HG03342 (cell line): ENCODE data around the gene SLC4A1.
"Not testable (repeated sequence)": the region's sequence is repeated elsewhere in the genome, so short reads cannot be mapped to it uniquely, and the experiment has no call there.

ENCODE experiments used
- ATAC-seq: cut with Tn5 transposase; IDR thresholded peaks from one replicate; pipeline ENCODE4 v1.9.1; 2021; ENCODE audit warnings: mild to moderate bottlenecking, moderate library complexity; ENCODE audit not compliant: unreplicated experiment

SLC4A1 gene

GRCh38 chr17:44257815-44258760 is 9.8 kb downstream of the SLC4A1 start:
- ATAC-seq: no peak

GRCh38 chr17:44256671-44257070 is 11.3 kb downstream of the SLC4A1 start:
- no peak for ATAC-seq

- no peak for ATAC-seq
Measured at GRCh38 chr17:44255915-44256314, 12.0 kb downstream of the SLC4A1 start.

GRCh38 chr17:44254361-44255095 is 13.4 kb downstream of the SLC4A1 start:
- no peak for ATAC-seq

- no peak for ATAC-seq
Measured at GRCh38 chr17:44253006-44253405, 14.9 kb downstream of the SLC4A1 start.

- ATAC-seq: no peak
Measured at GRCh38 chr17:44251062-44251461, 16.9 kb downstream of the SLC4A1 start.

GRCh38 chr17:44249501-44250246 is 18.3 kb downstream of the SLC4A1 start:
- ATAC-seq: no peak

- ATAC-seq: no peak
Measured at GRCh38 chr17:44247876-44248736, 19.8 kb downstream of the SLC4A1 start.

GRCh38 chr17:44247440-44247841 is 20.5 kb downstream of the SLC4A1 start:
- no peak for ATAC-seq

- no peak for ATAC-seq
Measured at GRCh38 chr17:44241106-44241624, 26.8 kb downstream of the SLC4A1 start.

GRCh38 chr17:44237886-44238285 is 30.0 kb downstream of the SLC4A1 start:
- not testable (repeated sequence) for ATAC-seq

- no peak for ATAC-seq
Measured at GRCh38 chr17:44236444-44236991, 31.4 kb downstream of the SLC4A1 start.

GRCh38 chr17:44235583-44235936 is 32.4 kb downstream of the SLC4A1 start:
- no peak for ATAC-seq

- no peak for ATAC-seq
Measured at GRCh38 chr17:44233582-44233981, 34.4 kb downstream of the SLC4A1 start.

GRCh38 chr17:44232061-44232460 is 35.9 kb downstream of the SLC4A1 start:
- ATAC-seq: no peak

- no peak for ATAC-seq
Measured at GRCh38 chr17:44230140-44230539, 37.8 kb downstream of the SLC4A1 start.

- no peak for ATAC-seq
Measured at GRCh38 chr17:44229090-44229489, 38.8 kb downstream of the SLC4A1 start.

- no peak for ATAC-seq
Measured at GRCh38 chr17:44223541-44224071, 44.3 kb downstream of the SLC4A1 start.

GRCh38 chr17:44222112-44222869 is 45.6 kb downstream of the SLC4A1 start:
- no peak for ATAC-seq
